A172 (cell line): Measurements from ENCODE around the gene PDE4B. TPM values are rescaled to one million over a fixed set of nuclear protein-coding genes. Genes with fewer than 3 reads are reported as not detected.

ENCODE experiments used
- DNase-seq: peaks from one replicate; pipeline ENCODE4 v3.0.0-alpha.2; 2015; ENCODE audit warnings: low spot score
- total RNA-seq: library from RNA; depleted of rRNA; stranded (reverse); fragments of >200 nt; shearing (Covaris generic); gene quantifications from 2 replicates; pipeline ENCODE4 v1.2.3, GENCODE V29; 2014

The PDE4B gene
- total RNA-seq, 1 experiment from 2014 or later, result not detected

GRCh38 chr1:66182026-66182425, 389.3 kb downstream of the PDE4B start:
- no peak for DNase-seq

DNA sequence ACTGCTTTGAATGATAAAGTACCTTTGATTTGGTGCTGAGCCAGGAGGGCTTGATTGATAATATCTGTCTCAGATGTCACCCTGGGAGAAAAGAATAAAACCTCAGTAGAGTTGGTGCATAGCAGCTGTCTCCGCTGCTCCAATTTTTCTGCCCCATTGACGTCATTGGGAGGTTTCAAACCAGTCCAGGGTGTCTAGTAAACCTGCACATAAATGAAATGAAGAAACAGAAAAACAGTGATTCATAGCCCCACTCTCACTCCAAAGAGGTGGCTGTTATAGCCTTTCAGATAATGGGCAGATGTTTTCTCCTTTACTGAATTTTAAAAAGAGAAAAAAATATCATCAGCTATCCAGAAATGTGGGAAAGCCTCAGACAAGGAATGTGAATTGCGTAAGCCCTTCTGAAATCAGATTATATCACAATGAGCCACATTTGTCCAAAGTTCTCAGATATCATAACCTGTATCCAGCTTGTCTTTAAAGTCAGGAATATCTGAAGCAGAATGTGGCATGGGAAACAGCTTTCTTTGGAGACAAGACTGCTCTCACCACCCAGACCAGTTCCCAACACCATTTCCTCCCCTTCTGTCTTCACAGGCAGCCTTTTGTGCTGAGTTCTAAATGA, 390.0 kb downstream of the PDE4B start:
- peak; percentile 16 for DNase-seq

DNA sequence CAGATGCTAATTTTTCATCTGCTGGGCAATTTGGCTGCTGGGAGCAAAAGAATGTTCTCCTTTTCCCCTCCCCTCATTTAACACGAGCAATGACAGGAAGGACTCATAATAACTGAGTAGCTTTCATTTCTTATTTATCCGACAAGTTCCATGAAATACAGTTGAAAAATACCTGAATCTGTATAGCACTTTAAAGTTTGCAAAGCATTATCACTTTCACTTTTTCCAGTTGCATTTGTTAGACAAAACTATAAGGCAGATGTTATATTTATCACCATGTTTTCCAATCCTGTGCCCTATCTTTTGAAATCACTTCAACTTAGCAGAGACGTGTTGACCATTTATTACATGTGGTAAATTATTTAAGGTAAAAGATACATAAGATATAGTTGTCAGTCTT, 390.7 kb downstream of the PDE4B start:
- no peak for DNase-seq

DNA sequence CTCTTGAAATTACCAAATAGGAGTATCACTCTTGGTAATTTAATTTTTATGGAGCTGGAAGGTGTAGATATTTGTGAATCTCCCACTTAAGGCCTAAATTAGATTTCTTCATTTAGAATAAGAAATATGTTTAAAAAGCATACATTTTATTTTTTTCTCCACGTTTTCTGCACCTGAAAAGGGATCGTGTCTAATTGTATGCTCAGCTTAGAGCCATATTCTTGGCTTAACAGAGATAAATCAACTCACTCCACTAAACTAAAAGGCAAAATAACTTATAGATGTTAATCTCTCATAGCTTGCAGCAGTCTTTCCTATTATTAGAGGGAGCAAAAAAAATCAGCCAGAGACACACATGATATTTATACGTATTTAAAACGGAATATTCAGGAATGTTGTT, 404.4 kb downstream of the PDE4B start:
- no peak for DNase-seq

DNA sequence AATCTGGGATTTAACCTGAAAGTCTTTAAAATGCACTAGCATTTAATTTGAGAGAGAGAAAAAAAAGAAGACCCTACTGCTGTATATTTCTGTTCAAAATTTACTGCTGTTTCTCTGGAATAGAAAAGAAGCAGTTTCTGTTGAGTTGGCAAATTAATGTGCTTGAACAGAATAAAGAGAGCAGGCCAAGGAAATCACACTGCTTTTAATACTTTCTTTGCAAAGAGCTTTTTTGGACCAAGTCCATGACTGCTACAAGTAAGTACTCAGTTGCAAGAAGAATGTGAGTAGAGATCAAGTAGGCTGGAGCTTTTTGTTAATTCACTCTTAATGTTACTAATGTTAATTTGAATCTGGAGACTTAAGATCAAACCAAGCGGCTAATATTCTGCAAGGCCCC, 405.1 kb downstream of the PDE4B start:
- DNase-seq, result no peak

DNA sequence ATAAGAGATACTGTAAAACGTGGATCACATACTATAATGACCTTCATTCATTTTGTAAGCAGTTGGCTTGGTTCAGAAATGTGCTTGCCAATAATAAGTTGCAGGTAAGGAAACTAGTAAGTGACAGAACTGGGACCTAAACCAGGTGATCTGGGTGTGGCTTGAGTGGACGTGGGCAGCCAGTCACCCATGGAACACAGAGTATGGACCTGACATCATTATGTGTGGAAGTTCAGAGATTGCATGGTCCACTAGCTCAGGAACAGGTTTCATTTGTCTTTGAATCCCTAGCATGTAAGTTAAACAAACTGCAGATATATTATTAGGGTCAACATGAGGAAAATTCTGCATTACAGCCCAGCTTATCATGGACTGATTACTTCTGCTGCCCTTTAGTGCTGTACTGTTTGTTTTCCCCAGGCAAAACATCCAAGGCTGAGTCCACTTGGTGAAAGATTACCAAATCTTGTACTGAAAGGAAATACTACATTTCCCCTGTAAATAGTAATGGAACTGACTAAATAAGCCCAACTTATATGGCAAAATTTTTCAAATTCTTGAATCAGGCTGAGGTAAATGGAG, 414.0 kb downstream of the PDE4B start:
- DNase-seq, result no peak

DNA sequence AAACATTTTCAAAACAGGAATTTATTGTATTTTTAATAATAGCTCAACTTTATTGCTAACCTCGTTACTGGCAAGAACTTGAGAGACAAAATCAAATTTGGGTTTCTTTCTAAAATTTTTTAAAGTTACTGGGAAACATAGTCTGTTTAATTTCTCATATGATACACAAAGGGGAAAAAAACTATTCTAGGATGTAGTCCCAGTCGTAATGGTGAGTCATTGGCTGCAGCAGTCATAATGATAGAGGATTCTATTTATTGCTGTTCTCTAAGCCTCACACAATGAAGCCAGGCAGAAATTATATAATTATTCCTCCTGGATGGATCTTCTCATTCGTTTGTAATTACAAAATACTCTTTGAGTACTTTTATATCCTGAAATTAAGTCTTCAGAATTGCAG, 414.8 kb downstream of the PDE4B start:
- peak; percentile 44 for DNase-seq

GRCh38 chr1:66208632-66209031, 415.9 kb downstream of the PDE4B start:
- no peak for DNase-seq

DNA sequence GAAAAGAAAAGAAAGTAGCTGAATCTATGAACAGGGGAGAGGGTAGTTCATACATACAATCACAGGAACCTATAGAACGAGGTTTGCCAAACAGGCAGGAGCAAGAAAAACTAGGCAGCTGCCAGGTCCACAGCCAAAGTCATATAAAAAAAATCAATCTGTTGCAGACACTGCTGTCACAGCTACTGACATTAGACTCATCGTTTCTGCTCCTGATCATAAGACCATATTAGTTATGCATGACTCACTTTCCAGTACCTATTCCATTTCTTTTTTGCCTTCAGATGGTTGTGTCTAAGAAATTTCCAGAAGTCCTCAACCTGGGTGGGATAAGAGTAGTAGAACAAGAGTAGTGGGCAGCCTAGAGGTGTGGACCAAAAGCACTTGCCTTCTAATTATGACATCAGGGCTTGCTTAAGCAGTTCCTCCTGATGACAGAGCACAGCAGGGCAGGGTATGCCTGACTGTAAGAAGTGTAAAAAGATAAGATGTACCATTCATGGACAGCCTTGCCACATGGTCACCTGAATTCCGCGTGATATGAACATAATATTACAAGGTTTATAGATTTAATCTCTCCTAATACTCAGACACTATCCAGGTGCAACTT, 418.0 kb downstream of the PDE4B start:
- DNase-seq, result no peak

DNA sequence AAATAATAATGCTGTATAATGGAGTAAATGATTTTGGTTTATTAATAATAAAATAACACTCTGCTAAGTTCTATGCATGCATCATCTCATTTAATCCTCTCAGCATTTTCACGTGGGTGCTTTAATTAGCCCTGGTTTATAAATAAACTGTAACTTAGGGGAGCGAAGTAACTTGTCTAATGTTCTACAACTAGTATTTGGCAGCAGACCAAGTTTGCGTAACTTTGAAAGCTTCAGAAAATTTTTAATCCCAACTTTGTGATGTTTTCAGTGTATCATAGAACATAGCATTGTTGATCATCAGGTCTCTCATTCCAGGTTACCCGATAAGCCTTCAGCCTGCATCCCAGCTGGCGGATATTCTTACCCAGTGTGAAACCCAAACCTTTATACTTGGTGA, 418.8 kb downstream of the PDE4B start:
- no peak for DNase-seq

DNA sequence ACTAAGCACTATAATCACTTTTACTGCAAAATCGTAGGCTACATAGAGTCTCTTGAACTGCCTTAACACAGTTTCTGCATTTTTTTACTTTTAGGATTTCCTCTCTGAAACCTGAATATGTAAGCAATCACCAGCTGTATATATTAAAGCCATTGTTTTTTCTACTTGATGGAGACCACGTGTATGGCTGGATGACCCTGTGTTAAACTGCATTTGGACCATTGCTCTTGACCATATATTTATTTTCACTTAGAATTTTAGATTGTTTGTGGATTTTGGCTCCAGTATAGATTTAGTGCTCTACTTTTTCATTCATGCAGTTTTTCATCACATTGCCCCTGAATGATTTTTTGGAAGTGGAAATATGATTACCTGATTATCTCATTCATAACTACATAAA, 420.8 kb downstream of the PDE4B start:
- no peak for DNase-seq

- DNase-seq, result no peak
Observed at GRCh38 chr1:66214901-66215300, 422.2 kb downstream of the PDE4B start.

- no peak for DNase-seq
Observed at GRCh38 chr1:66217021-66217420, 424.3 kb downstream of the PDE4B start.

DNA sequence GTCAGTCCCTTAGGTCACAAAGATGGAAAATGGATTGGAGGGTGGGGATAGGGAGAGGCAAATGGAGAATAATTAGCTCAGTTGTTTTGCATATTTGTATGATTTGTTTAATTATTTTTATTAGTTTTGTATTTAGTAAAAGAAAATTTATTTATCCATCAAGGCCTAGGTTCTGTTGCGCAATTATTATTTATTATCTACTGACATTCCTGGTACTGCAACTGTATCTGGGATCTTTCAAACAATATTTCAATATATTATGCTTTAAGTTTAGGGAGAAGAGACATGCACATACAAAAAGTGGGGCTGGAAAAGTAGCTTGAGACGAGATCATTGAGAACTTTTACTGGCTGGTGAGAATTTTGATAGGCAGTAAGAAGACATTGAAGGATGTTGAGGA, 424.9 kb downstream of the PDE4B start:
- DNase-seq, result no peak

- no peak for DNase-seq
Observed at GRCh38 chr1:66220477-66220876, 427.8 kb downstream of the PDE4B start.

DNA sequence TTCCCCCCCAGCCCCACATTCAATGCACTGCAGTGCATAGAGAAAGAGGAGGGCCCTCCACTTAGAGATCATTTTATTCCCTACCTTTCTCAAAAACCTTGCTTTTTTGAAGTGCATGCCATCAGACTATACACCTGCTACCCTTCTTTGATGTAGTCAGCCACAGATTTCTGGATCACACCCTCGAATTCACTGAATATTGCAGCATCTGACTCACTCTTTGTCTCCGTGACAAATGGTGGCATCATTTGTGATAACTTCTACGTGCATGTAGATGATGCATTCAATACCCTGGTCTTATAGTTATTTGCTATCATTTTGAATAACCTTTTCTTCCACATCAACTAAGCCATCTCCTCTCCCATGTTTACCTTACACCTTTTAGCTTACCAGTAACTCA, 431.0 kb downstream of the PDE4B start:
- DNase-seq, result no peak

- DNase-seq, result no peak
Observed at GRCh38 chr1:66226985-66227384, 434.3 kb downstream of the PDE4B start.

DNA sequence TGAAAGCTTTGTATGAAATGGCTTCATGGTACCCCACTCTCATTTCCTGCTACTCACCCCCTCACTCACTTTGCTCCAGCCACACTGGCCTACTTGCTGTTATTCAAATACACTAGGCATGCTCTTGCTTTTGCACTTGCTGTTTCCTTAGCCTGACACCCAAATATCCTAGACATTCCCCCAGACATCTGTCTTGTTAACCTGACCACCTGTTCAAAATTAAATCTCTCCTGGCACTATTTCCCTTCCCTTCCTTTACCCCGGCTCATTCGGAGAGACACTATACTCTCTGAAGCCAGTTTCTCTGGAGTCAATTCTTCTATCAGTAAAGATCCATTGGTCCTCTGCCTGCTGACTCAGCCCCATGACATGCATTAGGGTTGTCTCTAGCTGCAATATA, 435.3 kb downstream of the PDE4B start:
- DNase-seq, result no peak

DNA sequence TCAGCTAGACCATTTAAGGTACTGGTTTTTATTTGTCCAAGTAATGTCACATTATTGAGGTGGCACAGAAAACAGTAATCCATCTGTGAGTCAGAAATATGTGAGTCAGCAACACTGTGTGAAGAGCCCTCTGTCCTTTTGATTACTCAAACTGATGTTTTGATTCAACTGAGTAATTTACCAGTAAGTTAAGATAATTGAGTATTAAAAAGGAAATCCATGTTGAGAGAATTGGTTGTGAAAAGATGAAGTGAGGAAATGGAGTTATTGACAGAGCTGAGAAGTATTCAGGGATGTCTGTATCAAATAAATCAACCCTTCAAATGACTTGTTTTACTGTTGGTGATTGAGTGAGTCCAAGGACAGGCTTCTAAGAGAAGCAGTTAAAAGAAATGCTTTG, 438.5 kb downstream of the PDE4B start:
- peak; percentile 77 for DNase-seq

GRCh38 chr1:66231681-66232463, 439.2 kb downstream of the PDE4B start:
- no peak for DNase-seq

DNA sequence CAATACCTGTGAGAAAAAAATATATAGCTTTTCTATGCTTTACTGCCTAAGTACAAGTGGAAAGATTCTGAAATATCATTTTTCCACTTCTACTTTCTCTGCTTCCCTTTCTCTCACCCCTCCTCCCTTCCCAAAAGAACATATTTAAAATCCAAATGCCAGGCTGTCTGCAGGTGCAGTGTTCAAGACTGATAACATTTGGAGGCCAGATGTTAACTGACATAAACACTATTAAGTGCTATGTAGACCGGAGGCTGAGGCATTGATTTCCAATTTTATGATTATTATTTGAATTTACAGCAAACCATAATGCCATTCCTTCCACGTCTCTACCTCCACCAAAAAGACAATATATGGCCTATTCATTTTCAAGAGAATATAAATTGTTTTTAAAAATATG, 444.3 kb downstream of the PDE4B start:
- DNase-seq, result no peak

DNA sequence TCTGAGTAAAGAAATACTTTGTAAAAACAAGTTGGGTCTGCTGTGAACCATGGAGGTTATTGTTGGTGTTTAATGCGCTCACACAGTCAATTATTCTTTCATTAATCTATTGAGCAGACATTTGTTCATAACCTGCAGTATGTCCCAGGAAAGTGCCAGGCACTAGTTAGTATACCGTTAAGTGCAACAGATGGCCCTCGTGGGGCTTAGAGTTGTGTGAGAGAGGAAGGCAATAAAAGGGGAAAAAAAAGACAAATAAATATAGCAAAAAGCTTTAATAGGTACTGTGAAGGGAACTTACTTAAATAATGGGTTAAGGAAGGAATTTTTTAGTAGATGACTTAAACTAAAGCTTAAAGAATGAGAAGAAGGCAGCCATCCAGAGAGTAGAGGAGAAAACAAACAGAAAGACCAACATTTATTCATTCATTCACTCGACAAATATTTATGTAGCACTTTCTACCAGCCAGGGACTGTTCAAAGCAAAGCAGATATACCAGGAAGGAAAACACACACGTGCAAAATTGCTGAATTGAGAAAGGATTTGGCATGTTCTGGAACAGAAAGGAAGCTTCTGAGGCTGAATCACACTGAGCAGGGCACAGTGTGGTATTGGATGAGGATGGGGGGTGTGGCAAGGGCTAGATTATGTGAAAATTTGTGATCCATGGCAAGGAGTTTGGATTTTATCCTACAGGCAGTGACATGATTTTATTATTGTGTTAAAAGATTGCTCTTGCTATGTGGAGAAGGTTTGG, 445.2 kb downstream of the PDE4B start:
- no peak for DNase-seq
